WTC11 (cell line): ENCODE results near the gene CHST15.

Source experiments
- FOXJ3 ChIP-seq: sonication (generic); formaldehyde crosslinking; IDR thresholded peaks from 2 replicates; pipeline ENCODE4 v1.9.0; 2021; ENCODE audit warnings: missing genetic modification reagents, mild to moderate bottlenecking, borderline replicate concordance
- IRF2 ChIP-seq: sonication (generic); formaldehyde crosslinking; IDR thresholded peaks from 2 replicates; pipeline ENCODE4 v1.8.0; 2022; ENCODE audit warnings: low read depth, missing genetic modification reagents, borderline replicate concordance
- MAX ChIP-seq: sonication (generic); formaldehyde crosslinking; IDR thresholded peaks from 2 replicates; pipeline ENCODE4 v1.8.0; 2022; ENCODE audit warnings: mild to moderate bottlenecking, missing genetic modification reagents
- NFE2L1 ChIP-seq: sonication (generic); formaldehyde crosslinking; IDR thresholded peaks from 2 replicates; pipeline ENCODE4 v1.8.1; 2023; ENCODE audit warnings: missing genetic modification reagents
- NR2C2 ChIP-seq: sonication (generic); formaldehyde crosslinking; IDR thresholded peaks from 2 replicates; pipeline ENCODE4 v1.8.0; 2022; ENCODE audit warnings: mild to moderate bottlenecking, missing genetic modification reagents
- SP1 ChIP-seq: sonication (generic); formaldehyde crosslinking; conservative IDR thresholded peaks from 2 replicates; pipeline ENCODE4 v1.8.1; 2022; ENCODE audit warnings: missing genetic modification reagents
- STAT6 ChIP-seq: sonication (generic); formaldehyde crosslinking; conservative IDR thresholded peaks from 2 replicates; pipeline ENCODE4 v1.8.1; 2023; ENCODE audit warnings: mild to moderate bottlenecking, low read depth, missing genetic modification reagents, moderate library complexity
- ZBTB21 ChIP-seq: sonication (generic); formaldehyde crosslinking; IDR thresholded peaks from 2 replicates; pipeline ENCODE4 v1.8.1; 2023; ENCODE audit warnings: mild to moderate bottlenecking, missing genetic modification reagents, borderline replicate concordance
- ZNF138 ChIP-seq: sonication (generic); formaldehyde crosslinking; conservative IDR thresholded peaks from 2 replicates; pipeline ENCODE4 v1.8.1; 2022; ENCODE audit warnings: mild to moderate bottlenecking, moderate library complexity, missing genetic modification reagents
- ZNF219 ChIP-seq: sonication (generic); formaldehyde crosslinking; IDR thresholded peaks from 2 replicates; pipeline ENCODE4 v1.8.0; 2023; ENCODE audit warnings: missing genetic modification reagents, mild to moderate bottlenecking, borderline replicate concordance
- ZNF232 ChIP-seq: sonication (generic); formaldehyde crosslinking; IDR thresholded peaks from 2 replicates; pipeline ENCODE4 v1.8.0; 2022; ENCODE audit warnings: mild to moderate bottlenecking, missing genetic modification reagents
- ZNF263 ChIP-seq: sonication (generic); formaldehyde crosslinking; IDR thresholded peaks from 2 replicates; pipeline ENCODE4 v1.8.1; 2022; ENCODE audit warnings: low read depth, mild to moderate bottlenecking, moderate library complexity, missing genetic modification reagents
- TF ChIP-seq, protein P1 (sequence below): fragments of 200-600 bp; IDR thresholded peaks from 2 replicates; pipeline ENCODE4 v1.8.0; 2022; ENCODE audit warnings: antibody characterized with exemption
- TF ChIP-seq, protein P2 (sequence below): sonication (generic); formaldehyde crosslinking; IDR thresholded peaks from 2 replicates; pipeline ENCODE4 v1.8.1; 2023; ENCODE audit warnings: mild to moderate bottlenecking, missing genetic modification reagents, moderate library complexity

- TF ChIP-seq SP1 (CRISPR knock-in tag): no peak
- TF ChIP-seq, protein P1, sequence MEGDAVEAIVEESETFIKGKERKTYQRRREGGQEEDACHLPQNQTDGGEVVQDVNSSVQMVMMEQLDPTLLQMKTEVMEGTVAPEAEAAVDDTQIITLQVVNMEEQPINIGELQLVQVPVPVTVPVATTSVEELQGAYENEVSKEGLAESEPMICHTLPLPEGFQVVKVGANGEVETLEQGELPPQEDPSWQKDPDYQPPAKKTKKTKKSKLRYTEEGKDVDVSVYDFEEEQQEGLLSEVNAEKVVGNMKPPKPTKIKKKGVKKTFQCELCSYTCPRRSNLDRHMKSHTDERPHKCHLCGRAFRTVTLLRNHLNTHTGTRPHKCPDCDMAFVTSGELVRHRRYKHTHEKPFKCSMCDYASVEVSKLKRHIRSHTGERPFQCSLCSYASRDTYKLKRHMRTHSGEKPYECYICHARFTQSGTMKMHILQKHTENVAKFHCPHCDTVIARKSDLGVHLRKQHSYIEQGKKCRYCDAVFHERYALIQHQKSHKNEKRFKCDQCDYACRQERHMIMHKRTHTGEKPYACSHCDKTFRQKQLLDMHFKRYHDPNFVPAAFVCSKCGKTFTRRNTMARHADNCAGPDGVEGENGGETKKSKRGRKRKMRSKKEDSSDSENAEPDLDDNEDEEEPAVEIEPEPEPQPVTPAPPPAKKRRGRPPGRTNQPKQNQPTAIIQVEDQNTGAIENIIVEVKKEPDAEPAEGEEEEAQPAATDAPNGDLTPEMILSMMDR: no peak
- no peak for TF ChIP-seq STAT6 (CRISPR knock-in tag)
- no peak for TF ChIP-seq FOXJ3
- TF ChIP-seq, protein P2, sequence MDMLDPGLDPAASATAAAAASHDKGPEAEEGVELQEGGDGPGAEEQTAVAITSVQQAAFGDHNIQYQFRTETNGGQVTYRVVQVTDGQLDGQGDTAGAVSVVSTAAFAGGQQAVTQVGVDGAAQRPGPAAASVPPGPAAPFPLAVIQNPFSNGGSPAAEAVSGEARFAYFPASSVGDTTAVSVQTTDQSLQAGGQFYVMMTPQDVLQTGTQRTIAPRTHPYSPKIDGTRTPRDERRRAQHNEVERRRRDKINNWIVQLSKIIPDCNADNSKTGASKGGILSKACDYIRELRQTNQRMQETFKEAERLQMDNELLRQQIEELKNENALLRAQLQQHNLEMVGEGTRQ: no peak
- no peak for TF ChIP-seq MAX (CRISPR knock-in tag)
- peak; percentile 88 for TF ChIP-seq ZNF263 (CRISPR knock-in tag)
- TF ChIP-seq IRF2: no peak
- TF ChIP-seq ZNF219 (CRISPR knock-in tag): no peak
- TF ChIP-seq ZNF232: no peak
- TF ChIP-seq NR2C2 (CRISPR knock-in tag): no peak
- no peak for TF ChIP-seq NFE2L1 (CRISPR knock-in tag)
- TF ChIP-seq ZNF138 (CRISPR knock-in tag): no peak
- no peak for TF ChIP-seq ZBTB21 (CRISPR knock-in tag)
Measured at GRCh38 chr10:124025660-124026588, 67.5 kb downstream of the CHST15 start.
